A549 treated with CpdA at 1 μM for 4 hours (cell line): ENCODE measurements around the gene RHCE. TPM values are rescaled to one million over a fixed set of nuclear protein-coding genes. Genes with fewer than 3 reads are reported as not detected.

ENCODE experiments used
- total RNA-seq: library from RNA; stranded (reverse); fragments of 200-300 nt; extraction: Qiagen RNA extraction; gene quantifications from 5 replicates; pipeline ENCODE4 v1.2.3, GENCODE V29; 2022; ENCODE audit warnings: low read depth

RHCE gene
- total RNA-seq: 0.02 to 0.12 TPM in 2 of 5 replicates, not detected in the others

GRCh38 chr1:25420715-25421114, at the start of gene RHCE:
RHCE (minus strand) TSS chr1:25420825; CDS start chr1:25420786, 39 bp downstream.

GRCh38 chr1:25430073-25430966, 9.7 kb upstream of the RHCE start, which contains the start of gene MACO1:
MACO1 (plus strand) TSS chr1:25430897; CDS start chr1:25431099, 202 bp downstream.

GRCh38 chr1:25338188-25338981, 82.2 kb downstream of the RHCE start, which contains the start of gene TMEM50A:
TMEM50A (plus strand) TSS chr1:25338334; CDS start chr1:25340487, 2,153 bp downstream.

Other genes starting within 250 kb of the RHCE start
- gene SYF2, start 188.3 kb downstream of the RHCE start, total RNA-seq: 36.9 to 50.9 TPM (median 40.1 TPM) in 5 replicates
- 21.6 to 24.6 TPM (median 23.7 TPM) in 5 replicates for gene RSRP1, start 173.4 kb downstream of the RHCE start, total RNA-seq
- gene RHD, start 148.3 kb downstream of the RHCE start, total RNA-seq: not detected in 5 replicates
- gene TMEM50A, start 82.5 kb downstream of the RHCE start, total RNA-seq: 67.2 to 89.3 TPM (median 71.7 TPM) in 5 replicates
- 9.2 to 11.5 TPM (median 9.4 TPM) in 5 replicates for gene MACO1, start 10.1 kb upstream of the RHCE start, total RNA-seq
- gene LDLRAP1, start 122.8 kb upstream of the RHCE start, total RNA-seq: 8.7 to 10.9 TPM (median 9.5 TPM) in 5 replicates
- 0.18 to 0.35 TPM (median 0.19 TPM) in 5 replicates for gene MAN1C1, start 196.0 kb upstream of the RHCE start, total RNA-seq